H1 (cell line): ENCODE results near the gene CHD2.

Experiments used
- CREB1 ChIP-seq: IDR thresholded peaks from 2 replicates; pipeline ENCODE4 v1.6.1; 2012; ENCODE audit warnings: inconsistent platforms
- CTCF ChIP-seq, 3 experiments: IDR thresholded peaks; 1 replicate in 2 of 3; 2 replicates in 1 of 3; pipeline versions ENCODE4 v1.5.1 to v1.6.1; 2011; ENCODE audit warnings: low read length in 3 of 3, mild to moderate bottlenecking in 3 of 3, inconsistent platforms in 2 of 3, low read depth in 1 of 3, moderate library complexity in 1 of 3; ENCODE audit not compliant: insufficient read depth in 1 of 3; ENCODE audit errors: control extremely low read depth in 1 of 3
- TCF12 ChIP-seq: IDR thresholded peaks from 2 replicates; pipeline ENCODE4 v1.6.1; 2011; ENCODE audit warnings: low read depth, mild to moderate bottlenecking, low read length
- ZNF274 ChIP-seq: IDR thresholded peaks from 2 replicates; pipeline ENCODE4 v1.7.0; 2012; ENCODE audit warnings: low read length, borderline replicate concordance; ENCODE audit errors: extremely low read depth

- TF ChIP-seq TCF12 (no peak), CREB1 (no peak), CTCF (IDR thresholded peaks at IDR 0.05; ENCODE audit: control extremely low read depth in 1 of 3, insufficient read depth in 1 of 3, low read depth in 1 of 3, low read length in 3 of 3) (no peak), ZNF274 (no peak)
Measured at GRCh38 chr15:92893200-92893599, 6.9 kb upstream of the CHD2 start.
